HUES48 (cell line): ENCODE measurements around the gene SLBP.

Experiments
- H3K27ac ChIP-seq: one replicate; pipeline ENCODE4 v1.7.0; 2013; ENCODE audit warnings: low read depth, low read length, inconsistent platforms
- H3K27me3 ChIP-seq: 2 replicates; pipeline ENCODE4 v1.6.1; 2013; ENCODE audit warnings: mild to moderate bottlenecking, low read length; ENCODE audit not compliant: control insufficient read depth, insufficient read depth
- H3K36me3 ChIP-seq: 2 replicates; pipeline ENCODE4 v1.6.1; 2013; ENCODE audit warnings: low read length; ENCODE audit not compliant: control insufficient read depth, insufficient read depth
- H3K4me1 ChIP-seq: 2 replicates; pipeline ENCODE4 v1.6.1; 2013; ENCODE audit warnings: mild to moderate bottlenecking, low read length; ENCODE audit not compliant: control insufficient read depth, insufficient read depth
- H3K4me3 ChIP-seq: 2 replicates; pipeline ENCODE4 v1.5.1; 2013; ENCODE audit warnings: mild to moderate bottlenecking, low read depth, low read length
- H3K9ac ChIP-seq: 2 replicates; pipeline ENCODE4 v1.6.1; 2013; ENCODE audit warnings: mild to moderate bottlenecking, low read depth, low read length, moderate library complexity
- H3K9me3 ChIP-seq: 2 replicates; pipeline ENCODE4 v1.6.1; 2013; ENCODE audit warnings: low read length; ENCODE audit not compliant: control insufficient read depth, insufficient read depth

SLBP gene

GRCh38 chr4:1658581-1658980, 53.5 kb downstream of the SLBP start:
- H3K36me3 ChIP-seq: no peaks in the 10 kb centered on the region
- no peaks in the 10 kb centered on the region for H3K27me3 ChIP-seq
- no peak overlapping the region for H3K4me3 ChIP-seq
- no peaks in the 10 kb centered on the region for H3K4me1 ChIP-seq
- H3K9ac ChIP-seq: no peak overlapping the region
- no peak overlapping the region for H3K27ac ChIP-seq
- no peaks in the 10 kb centered on the region for H3K9me3 ChIP-seq

GRCh38 chr4:1658146-1658545, 54.0 kb downstream of the SLBP start:
- no peak overlapping the region for H3K27ac ChIP-seq
- no peak overlapping the region for H3K4me3 ChIP-seq
- H3K4me1 ChIP-seq: no peaks in the 10 kb centered on the region
- no peaks in the 10 kb centered on the region for H3K9me3 ChIP-seq
- no peaks in the 10 kb centered on the region for H3K27me3 ChIP-seq
- H3K9ac ChIP-seq: no peak overlapping the region
- H3K36me3 ChIP-seq: no peaks in the 10 kb centered on the region

DNA sequence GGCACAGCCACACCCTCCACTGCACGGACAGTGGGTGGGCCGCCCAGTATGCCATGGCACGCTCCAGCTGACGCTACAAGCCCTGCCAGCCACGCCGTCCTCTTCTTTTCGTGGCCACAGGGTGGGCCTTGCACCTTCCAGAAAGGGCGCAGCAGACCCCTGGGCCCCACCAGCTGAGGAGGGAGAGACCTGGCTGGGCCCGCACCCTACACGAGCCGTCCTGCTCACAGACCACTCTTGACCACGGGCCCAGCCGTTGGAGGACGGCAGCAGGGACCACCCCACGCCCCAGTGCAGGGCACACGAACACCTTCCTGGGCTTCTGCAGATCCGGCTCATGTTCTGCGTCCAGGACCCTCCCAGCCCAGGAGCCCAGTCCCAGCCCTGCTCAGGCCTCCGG, 55.1 kb downstream of the SLBP start:
- Histone ChIP-seq H3K4me1 (no peaks in the 10 kb centered on the region), H3K9me3 (no peaks in the 10 kb centered on the region), H3K9ac (no peak overlapping the region), H3K27me3 (no peaks in the 10 kb centered on the region), H3K4me3 (no peak overlapping the region), H3K36me3 (no peaks in the 10 kb centered on the region), H3K27ac (no peak overlapping the region)

DNA sequence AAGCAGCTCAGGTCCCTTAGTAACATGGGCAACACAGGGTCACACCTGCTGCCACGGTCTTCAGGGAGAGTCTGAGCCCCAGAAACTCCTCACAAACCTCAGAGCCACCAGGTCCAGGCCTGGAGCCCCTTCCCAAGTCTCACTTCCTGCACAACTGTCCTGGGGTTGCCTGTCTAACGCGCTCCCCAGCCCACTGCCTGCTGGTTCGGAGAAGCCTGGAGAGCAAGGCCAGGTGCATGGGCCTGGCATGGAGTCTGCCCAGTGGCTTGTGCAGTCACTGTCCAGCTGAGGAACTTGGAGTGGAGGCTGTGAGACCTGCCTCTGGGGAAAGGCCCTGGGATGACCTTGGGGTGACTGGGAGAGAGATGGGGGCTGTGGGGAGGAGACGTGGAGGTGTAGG, 56.0 kb downstream of the SLBP start:
- Histone ChIP-seq H3K9ac (no peak overlapping the region), H3K27me3 (no peaks in the 10 kb centered on the region), H3K4me1 (no peaks in the 10 kb centered on the region), H3K4me3 (no peak overlapping the region), H3K9me3 (no peaks in the 10 kb centered on the region), H3K36me3 (no peaks in the 10 kb centered on the region), H3K27ac (no peak overlapping the region)

- Histone ChIP-seq H3K4me3 (no peak overlapping the region), H3K27me3 (no peaks in the 10 kb centered on the region), H3K9ac (no peak overlapping the region), H3K36me3 (no peaks in the 10 kb centered on the region), H3K9me3 (no peaks in the 10 kb centered on the region), H3K4me1 (no peaks in the 10 kb centered on the region), H3K27ac (no peak overlapping the region)
These were observed 56.4 kb downstream of the SLBP start for GRCh38 chr4:1655676-1656075.

DNA sequence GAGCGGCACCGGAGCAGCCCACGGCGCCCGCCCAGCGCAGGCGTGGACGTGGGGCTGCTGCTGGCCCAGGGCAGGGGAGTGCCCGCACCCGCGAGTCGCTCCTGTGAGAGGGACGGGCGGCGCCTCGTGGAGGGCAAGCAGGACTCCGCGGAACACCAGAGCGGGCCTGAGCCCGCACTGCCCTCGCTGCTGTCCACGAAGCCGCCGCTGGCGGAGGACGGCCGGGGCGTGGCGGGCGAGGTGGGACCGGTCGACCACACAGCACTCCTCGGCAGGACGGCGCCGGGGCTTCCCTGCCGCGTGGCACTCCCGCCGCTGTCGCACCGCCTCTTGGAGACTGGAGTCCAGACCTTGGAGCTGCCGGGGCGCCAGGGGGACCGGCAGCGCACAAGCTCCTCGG, 57.0 kb downstream of the SLBP start:
- Histone ChIP-seq H3K9ac (no peak overlapping the region), H3K27me3 (no peaks in the 10 kb centered on the region), H3K4me1 (no peaks in the 10 kb centered on the region), H3K9me3 (no peaks in the 10 kb centered on the region), H3K36me3 (no peaks in the 10 kb centered on the region), H3K4me3 (no peak overlapping the region), H3K27ac (no peak overlapping the region)

DNA sequence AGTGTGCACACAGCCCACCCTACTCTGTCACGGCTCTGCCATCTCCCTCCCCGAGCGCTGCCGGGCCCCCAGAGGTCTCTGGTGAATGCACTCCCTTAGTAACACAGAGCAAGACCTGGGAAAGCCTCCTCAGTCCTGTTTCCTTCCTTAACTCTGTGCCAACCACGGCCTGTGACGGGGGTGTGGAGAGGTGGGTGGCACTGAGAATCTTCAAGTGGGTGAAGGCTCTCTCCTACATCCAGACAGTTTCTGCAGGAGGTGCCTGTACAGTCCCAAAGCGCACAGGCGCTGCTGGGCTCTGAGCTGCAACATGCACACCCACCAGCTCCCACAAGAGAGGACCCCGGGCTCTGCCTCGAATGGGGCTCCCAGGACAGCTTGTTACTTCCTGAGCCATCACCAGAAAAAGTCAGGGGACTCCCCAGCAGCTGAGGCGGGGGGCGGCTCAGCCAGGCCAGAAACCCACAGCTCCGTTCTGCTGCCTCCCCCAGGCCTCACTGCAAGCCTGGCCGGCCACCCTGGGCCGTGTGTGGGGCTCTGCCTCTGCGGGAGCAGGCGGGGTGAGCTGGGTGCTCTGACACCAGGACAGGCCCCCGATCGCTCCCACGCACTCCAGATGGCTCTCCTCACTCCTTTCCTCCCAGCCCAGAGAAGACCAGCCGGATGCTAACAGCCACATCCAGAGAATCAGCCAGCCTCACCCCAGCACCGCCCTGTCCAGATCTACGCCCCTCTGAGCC, 57.7 kb downstream of the SLBP start:
- Histone ChIP-seq H3K9me3 (no peaks in the 10 kb centered on the region), H3K4me1 (no peaks in the 10 kb centered on the region), H3K9ac (no peak overlapping the region), H3K36me3 (no peaks in the 10 kb centered on the region), H3K4me3 (no peak overlapping the region), H3K27ac (no peak overlapping the region), H3K27me3 (no peaks in the 10 kb centered on the region)

DNA sequence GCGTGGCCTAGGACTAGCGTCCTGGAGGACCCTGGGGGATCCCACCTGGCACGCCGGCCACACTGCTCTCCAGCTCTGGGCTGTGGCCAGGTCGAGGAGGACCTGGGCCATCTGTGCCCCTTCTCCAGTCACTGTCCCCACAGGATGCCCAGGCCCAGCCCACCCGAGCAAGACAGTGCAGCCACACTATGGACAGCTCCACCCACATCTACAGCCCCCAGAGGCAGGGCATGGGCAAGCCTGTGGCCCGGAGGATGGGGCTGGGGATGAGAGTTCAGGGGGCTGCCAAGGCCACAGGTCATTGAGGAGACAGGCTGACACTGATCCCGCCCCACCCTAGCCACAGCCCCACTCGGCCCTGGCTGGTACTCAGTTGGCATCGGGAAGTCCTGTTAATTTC, 58.3 kb downstream of the SLBP start:
- Histone ChIP-seq H3K27ac (no peak overlapping the region), H3K9ac (no peak overlapping the region)

GRCh38 chr4:1652088-1652487, 60.0 kb downstream of the SLBP start:
- H3K27ac ChIP-seq: no peak overlapping the region
- H3K4me1 ChIP-seq: no peaks in the 10 kb centered on the region
- no peaks in the 10 kb centered on the region for H3K36me3 ChIP-seq
- no peaks in the 10 kb centered on the region for H3K27me3 ChIP-seq
- H3K9ac ChIP-seq: no peak overlapping the region
- no peaks in the 10 kb centered on the region for H3K9me3 ChIP-seq
- no peak overlapping the region for H3K4me3 ChIP-seq

More for the DNA sequence above, 58.3 kb downstream of the SLBP start:
- no peaks in the 10 kb centered on the region for H3K27me3 ChIP-seq
- H3K9me3 ChIP-seq: no peaks in the 10 kb centered on the region
- no peaks in the 10 kb centered on the region for H3K4me1 ChIP-seq
- H3K4me3 ChIP-seq: no peak overlapping the region
- no peaks in the 10 kb centered on the region for H3K36me3 ChIP-seq

GRCh38 chr4:1651609-1652008, 60.5 kb downstream of the SLBP start:
- Histone ChIP-seq H3K27me3 (no peaks in the 10 kb centered on the region), H3K36me3 (no peaks in the 10 kb centered on the region), H3K27ac (no peak overlapping the region)

GRCh38 chr4:1648962-1649361, 63.2 kb downstream of the SLBP start:
- Histone ChIP-seq H3K27me3 (no peaks in the 10 kb centered on the region), H3K4me3 (no peak overlapping the region), H3K27ac (no peak overlapping the region), H3K36me3 (no peaks in the 10 kb centered on the region), H3K9ac (no peak overlapping the region), H3K9me3 (no peaks in the 10 kb centered on the region), H3K4me1 (0 out of 2 replicates have a peak, but pooled peaks cover 7% of the 10 kb centered on the region)

More at GRCh38 chr4:1651609-1652008, 60.5 kb downstream of the SLBP start:
- no peak overlapping the region for H3K4me3 ChIP-seq
- no peaks in the 10 kb centered on the region for H3K9me3 ChIP-seq
- H3K9ac ChIP-seq: no peak overlapping the region
- no peaks in the 10 kb centered on the region for H3K4me1 ChIP-seq
